ENCODE results near the gene RFX5. TPM values are rescaled to one million over a fixed set of nuclear protein-coding genes. Genes with fewer than 3 reads are reported as not detected.

RFX5 gene
- total and polyA plus RNA-seq, 2 donors (not counting 3 experiments of a cell fraction or from before 2014, with no cell fraction given) = 23.5 to 52.8 TPM

- ChIA-PET CTCF (interaction anchor here (1.0 to 2.0 kb wide), 3 partner anchors 9 to 68 kb away, joined by 3 to 10 read pairs (median 3); no protein-coding TSS in a partner anchor), POLR2A (no interaction called here)
- H3K9me1 ChIP-seq (replicated peaks; ENCODE audit: control insufficient read depth, extremely low read depth, insufficient read depth, low read length) = no peaks in the 10 kb centered on the region
- dilution Hi-C loops (cut with MboI; ENCODE audit: extremely low pct_ligation_motif_present, low sequenced_read_pairs) (no loop called here), intact Hi-C loops (cut with micrococcal nuclease) (no loop called here)
- no peak for TF ChIP-seq POLR2A (IDR thresholded peaks at IDR 0.05; ENCODE audit: low read depth, low read length)
- TF ChIP-seq MAX (IDR thresholded peaks at IDR 0.05; ENCODE audit: insufficient read depth, insufficient read length) = no peak
- no peak for TF ChIP-seq POLR2AphosphoS5 (IDR thresholded peaks at IDR 0.05; ENCODE audit: insufficient read depth, low read depth, low read length)
- TF ChIP-seq, protein P1, sequence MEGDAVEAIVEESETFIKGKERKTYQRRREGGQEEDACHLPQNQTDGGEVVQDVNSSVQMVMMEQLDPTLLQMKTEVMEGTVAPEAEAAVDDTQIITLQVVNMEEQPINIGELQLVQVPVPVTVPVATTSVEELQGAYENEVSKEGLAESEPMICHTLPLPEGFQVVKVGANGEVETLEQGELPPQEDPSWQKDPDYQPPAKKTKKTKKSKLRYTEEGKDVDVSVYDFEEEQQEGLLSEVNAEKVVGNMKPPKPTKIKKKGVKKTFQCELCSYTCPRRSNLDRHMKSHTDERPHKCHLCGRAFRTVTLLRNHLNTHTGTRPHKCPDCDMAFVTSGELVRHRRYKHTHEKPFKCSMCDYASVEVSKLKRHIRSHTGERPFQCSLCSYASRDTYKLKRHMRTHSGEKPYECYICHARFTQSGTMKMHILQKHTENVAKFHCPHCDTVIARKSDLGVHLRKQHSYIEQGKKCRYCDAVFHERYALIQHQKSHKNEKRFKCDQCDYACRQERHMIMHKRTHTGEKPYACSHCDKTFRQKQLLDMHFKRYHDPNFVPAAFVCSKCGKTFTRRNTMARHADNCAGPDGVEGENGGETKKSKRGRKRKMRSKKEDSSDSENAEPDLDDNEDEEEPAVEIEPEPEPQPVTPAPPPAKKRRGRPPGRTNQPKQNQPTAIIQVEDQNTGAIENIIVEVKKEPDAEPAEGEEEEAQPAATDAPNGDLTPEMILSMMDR (IDR thresholded peaks at IDR 0.05; ENCODE audit: extremely low read depth in 1 of 2, insufficient read depth in 1 of 2, low read depth in 1 of 2, low read length in 2 of 2) = no peak
- TF ChIP-seq GATA2 (IDR thresholded peaks at IDR 0.05; ENCODE audit: insufficient read depth, insufficient read length, low read depth, low read length) = no peak
- no peak for TF ChIP-seq EZH2 (IDR thresholded peaks at IDR 0.05; ENCODE audit: borderline replicate concordance, low read depth, low read length, severe bottlenecking)
- no peak for TF ChIP-seq FOS (IDR thresholded peaks at IDR 0.05; ENCODE audit: borderline replicate concordance, insufficient read depth, low read length)
- no peak for TF ChIP-seq JUN (IDR thresholded peaks at IDR 0.05; ENCODE audit: borderline replicate concordance, insufficient read depth, insufficient read length, low read depth)
- no peak for TF ChIP-seq MYC (IDR thresholded peaks at IDR 0.05; ENCODE audit: low read depth, low read length)
- no peaks in the 10 kb centered on the region for H3K27me3 ChIP-seq (ENCODE audit: control insufficient read depth in 2 of 2, insufficient read depth in 2 of 2, low read length in 2 of 2)
- H3K4me3 ChIP-seq (replicated peaks in 1 of 3; ENCODE audit: insufficient read depth in 1 of 3, low read depth in 1 of 3, low read length in 3 of 3) = no peak overlapping the region
- no peaks in the 10 kb centered on the region for H4K20me1 ChIP-seq (replicated peaks; ENCODE audit: control insufficient read depth, extremely low read depth, insufficient read depth, low read length)
- DNase-seq (ENCODE audit: low read depth, low spot score) (no peak), FAIRE-seq (no peak)
- H3K9ac ChIP-seq (replicated peaks; ENCODE audit: extremely low read depth, insufficient read depth, low read length) = no peak overlapping the region
- H3K9me3 ChIP-seq (replicated peaks; ENCODE audit: control insufficient read depth, insufficient read depth, low read length) = no peaks in the 10 kb centered on the region
- no peak overlapping the region for H3K27ac ChIP-seq (ENCODE audit: insufficient read depth, low read depth, low read length)
- no peaks in the 10 kb centered on the region for H3K79me2 ChIP-seq (ENCODE audit: control insufficient read depth, insufficient read depth, low read length)
- no TSS peak for BruUV-seq (replicated peaks)
- H3K4me1 ChIP-seq (ENCODE audit: control insufficient read depth, extremely low read depth, insufficient read depth, low read length) = peaks cover 8% of the 10 kb centered on the region
- H2AFZ ChIP-seq (ENCODE audit: low read depth, low read length) = no peak overlapping the region
- no peak overlapping the region for H3K4me2 ChIP-seq (ENCODE audit: insufficient read depth, low read length)
- no peaks in the 10 kb centered on the region for H3K36me3 ChIP-seq (ENCODE audit: control insufficient read depth in 2 of 2, extremely low read depth in 1 of 2, insufficient read depth in 2 of 2, low read length in 2 of 2)
Observed at GRCh38 chr1:151368393-151369301, 21.6 kb upstream of the RFX5 start.

Measured in endothelial cell of umbilical vein (primary cell).